ENCODE measurements around the gene PRR33.

The PRR33 gene

DNA sequence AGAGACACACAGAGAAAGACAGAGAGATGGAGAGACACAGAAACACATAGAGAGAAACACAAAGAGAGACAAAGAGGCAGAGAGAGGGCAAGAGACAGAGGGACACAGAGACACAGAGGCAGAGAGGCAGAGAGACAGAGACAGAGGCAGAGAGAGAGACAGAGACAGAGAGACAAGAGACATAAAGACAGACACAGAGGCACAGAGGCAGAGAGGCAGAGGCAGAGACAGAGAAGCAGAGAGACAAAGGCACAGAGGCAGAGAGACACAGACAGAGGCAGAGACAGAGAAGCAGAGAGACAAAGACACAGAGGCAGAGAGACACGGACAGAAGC, 46.6 kb downstream of the PRR33 start:
- TF ChIP-seq, protein P1, sequence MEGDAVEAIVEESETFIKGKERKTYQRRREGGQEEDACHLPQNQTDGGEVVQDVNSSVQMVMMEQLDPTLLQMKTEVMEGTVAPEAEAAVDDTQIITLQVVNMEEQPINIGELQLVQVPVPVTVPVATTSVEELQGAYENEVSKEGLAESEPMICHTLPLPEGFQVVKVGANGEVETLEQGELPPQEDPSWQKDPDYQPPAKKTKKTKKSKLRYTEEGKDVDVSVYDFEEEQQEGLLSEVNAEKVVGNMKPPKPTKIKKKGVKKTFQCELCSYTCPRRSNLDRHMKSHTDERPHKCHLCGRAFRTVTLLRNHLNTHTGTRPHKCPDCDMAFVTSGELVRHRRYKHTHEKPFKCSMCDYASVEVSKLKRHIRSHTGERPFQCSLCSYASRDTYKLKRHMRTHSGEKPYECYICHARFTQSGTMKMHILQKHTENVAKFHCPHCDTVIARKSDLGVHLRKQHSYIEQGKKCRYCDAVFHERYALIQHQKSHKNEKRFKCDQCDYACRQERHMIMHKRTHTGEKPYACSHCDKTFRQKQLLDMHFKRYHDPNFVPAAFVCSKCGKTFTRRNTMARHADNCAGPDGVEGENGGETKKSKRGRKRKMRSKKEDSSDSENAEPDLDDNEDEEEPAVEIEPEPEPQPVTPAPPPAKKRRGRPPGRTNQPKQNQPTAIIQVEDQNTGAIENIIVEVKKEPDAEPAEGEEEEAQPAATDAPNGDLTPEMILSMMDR (IDR thresholded peaks at IDR 0.05; ENCODE audit: low read depth, low read length): no peak
- no peak overlapping the region for H3K4me3 ChIP-seq (ENCODE audit: low read depth, low read length)
- in situ Hi-C loops (cut with HindIII; ENCODE audit: low sequenced_read_pairs): no loop called here

DNA sequence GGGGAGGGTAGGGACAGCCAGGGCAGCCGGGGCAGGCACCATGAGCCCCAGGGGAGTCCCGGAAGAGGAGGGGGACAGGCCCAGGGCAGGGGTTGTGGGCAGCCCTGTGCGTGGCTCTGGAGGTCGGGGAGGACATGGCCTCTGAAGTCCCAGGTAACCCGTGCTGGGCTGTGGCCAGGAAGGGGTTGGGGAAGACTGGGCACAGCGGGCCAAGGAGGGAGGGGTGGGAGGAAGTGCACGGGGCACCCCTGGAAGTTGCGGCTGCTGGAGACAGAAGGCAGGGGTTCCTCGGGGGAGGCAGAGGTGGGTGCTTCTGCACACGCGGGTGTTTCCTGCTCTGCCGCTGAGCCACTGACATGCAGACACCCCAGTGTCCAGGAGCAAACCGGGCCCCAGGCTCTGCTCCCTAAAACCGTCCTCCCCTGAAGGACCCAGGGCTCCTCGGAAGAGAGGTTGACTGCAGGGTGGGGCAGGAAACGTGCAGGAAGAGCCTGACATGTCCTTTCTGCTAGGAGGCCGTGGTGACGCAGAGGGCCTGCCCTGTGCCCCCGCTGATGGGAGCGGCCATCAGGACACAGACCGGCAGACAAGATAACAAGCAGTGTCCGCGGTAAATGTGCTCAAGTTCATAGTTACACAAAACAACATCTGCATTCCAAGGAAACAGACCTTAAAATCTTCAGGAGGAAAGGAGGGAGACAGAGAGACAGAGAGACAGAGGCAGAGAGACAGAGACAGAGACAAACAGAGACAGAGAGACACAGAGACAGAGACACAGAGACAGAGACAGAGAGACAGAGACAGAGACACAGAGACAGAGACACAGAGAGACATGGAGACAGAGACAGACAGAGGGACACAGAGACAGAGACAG, 47.2 kb downstream of the PRR33 start:
- TF ChIP-seq, protein P1 (IDR thresholded peaks at IDR 0.05; ENCODE audit: low read depth, low read length): no peak
- in situ Hi-C loops (cut with HindIII; ENCODE audit: low sequenced_read_pairs): no loop called here
- DNase-seq (ENCODE audit: low read depth, low spot score): peak; percentile 6
- H3K4me3 ChIP-seq (ENCODE audit: low read depth, low read length): no peak overlapping the region

More for the DNA sequence above, 46.6 kb downstream of the PRR33 start:
- DNase-seq (ENCODE audit: low read depth, low spot score): no peak

DNA sequence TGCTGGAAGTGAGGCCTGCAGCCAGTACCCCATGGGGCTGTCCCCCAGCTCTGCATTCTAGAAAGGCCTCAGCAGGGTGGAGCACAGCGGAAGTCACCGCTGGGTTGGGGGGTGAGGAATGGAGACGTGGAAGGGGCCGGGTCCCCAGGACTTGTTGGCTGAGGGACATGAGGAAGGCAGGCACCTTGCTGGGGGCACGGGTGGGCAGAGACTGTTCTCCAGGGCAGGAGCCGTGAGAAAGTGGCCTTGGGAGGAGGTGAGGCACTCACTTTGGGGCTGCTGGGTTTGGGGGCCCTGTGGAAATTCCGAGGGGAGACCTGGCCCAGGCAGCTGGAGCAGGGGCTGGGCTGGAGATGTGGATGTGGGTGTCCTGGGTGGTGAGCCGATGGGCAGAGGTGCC, 47.9 kb downstream of the PRR33 start:
- DNase-seq (ENCODE audit: low read depth, low spot score): no peak
- in situ Hi-C loops (cut with HindIII; ENCODE audit: low sequenced_read_pairs): no loop called here
- H3K4me3 ChIP-seq (ENCODE audit: low read depth, low read length): no peak overlapping the region
- TF ChIP-seq, protein P1 (IDR thresholded peaks at IDR 0.05; ENCODE audit: low read depth, low read length): no peak

DNA sequence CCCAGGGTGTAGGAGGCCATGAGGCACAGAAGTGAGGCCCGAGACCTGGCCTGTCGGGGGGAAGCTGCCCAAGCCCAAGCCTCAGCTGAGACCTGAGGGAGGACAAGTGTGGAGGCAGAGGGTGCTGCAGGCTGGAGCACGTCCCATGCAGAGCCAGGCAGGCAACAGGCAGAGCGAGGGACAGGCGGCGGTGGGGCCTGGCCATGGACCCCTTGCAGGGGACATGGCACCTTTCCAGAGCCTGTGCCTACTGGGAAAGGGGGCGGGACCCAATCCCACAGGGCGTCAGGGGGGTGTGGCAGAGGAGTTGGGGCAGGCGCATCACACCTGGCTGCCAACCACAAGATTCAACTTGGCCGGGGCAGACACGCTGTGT, 48.6 kb downstream of the PRR33 start:
- no peak overlapping the region for H3K4me3 ChIP-seq (ENCODE audit: low read depth, low read length)
- in situ Hi-C loops (cut with HindIII; ENCODE audit: low sequenced_read_pairs): no loop called here
- no peak for DNase-seq (ENCODE audit: low read depth, low spot score)
- TF ChIP-seq, protein P1 (IDR thresholded peaks at IDR 0.05; ENCODE audit: low read depth, low read length): no peak

DNA sequence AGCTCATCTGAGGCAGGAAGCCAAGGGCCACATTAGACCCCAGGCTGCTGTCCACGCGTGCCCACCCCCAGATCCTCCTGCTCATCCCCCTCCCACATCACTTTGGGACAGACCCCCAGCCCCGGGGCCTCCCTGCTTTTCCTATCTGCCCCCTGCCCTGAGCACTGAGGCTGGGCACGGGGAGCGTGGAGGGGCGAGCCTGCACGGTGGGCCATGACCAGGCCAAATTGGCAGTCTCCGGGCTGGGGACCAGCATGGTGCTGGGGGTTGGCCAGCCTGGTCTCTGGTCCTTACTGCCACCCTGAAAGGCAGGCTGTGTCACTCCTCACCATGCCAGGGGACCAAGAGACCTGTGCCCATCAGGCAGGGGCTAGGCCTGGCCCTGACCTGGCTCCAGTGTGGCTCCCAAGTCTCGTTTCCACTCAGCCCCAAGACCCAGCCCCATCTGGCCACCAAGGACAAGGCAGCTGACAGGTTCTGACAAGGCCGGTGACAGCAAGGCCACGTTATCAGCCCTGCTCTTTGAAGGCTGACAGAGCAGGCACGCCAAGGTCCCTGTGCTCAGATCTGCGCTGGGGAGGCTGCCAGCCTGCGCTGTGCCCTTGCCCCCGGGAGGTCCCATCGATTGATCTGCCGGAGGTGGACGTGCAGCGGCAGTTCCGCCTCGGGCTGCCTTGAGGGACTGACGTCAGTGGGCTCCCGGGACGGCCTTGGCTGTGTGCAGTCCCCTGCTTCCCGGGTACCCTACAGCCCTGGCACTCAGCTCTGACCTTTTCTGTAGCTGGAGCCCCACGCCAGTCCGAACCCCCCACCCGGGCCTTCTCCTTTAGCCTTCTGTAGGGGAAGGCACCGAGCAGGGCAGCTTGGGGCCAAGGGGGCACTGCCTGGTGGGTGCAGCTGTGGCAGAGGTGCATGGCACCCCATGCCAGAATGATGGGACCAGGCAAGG, 49.3 kb downstream of the PRR33 start:
- no peak overlapping the region for H3K4me3 ChIP-seq (ENCODE audit: low read depth, low read length)
- DNase-seq (ENCODE audit: low read depth, low spot score): no peak
- TF ChIP-seq, protein P1 (IDR thresholded peaks at IDR 0.05; ENCODE audit: low read depth, low read length): no peak
- in situ Hi-C loops (cut with HindIII; ENCODE audit: low sequenced_read_pairs): no loop called here

DNA sequence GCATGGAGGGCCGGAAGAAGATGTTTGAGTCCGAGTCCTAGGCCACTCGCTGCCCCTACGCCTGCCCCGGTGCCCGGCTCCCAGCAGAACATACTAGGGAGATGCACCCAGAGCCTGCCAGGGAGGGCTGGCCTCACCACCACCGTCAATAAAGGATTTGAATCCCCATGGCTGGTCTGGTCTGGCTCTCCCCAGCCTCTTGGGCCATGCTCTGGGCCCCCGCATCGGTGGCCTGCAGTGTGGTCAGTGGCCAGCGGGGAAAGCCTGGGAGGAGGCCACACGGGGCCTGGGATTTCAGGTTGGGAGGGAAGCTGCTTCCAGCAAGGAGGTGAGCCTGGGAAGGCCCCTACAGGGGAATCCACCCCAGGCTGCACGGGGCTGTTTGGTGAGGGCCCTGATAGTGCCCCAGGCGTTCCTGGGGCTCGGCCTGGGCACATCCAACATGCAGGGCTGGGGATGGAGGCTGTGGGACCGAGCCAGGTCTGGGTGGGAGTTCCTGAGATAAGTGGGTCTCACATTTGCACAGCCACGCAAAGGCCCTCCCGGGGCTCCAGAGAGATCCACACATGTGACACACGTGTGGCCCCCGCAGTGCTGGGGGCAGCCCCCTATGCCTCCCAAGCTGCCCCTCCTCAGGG, 50.1 kb downstream of the PRR33 start:
- no peak overlapping the region for H3K4me3 ChIP-seq (ENCODE audit: low read depth, low read length)
- in situ Hi-C loops (cut with HindIII; ENCODE audit: low sequenced_read_pairs): no loop called here
- no peak for DNase-seq (ENCODE audit: low read depth, low spot score)
- TF ChIP-seq, protein P1 (IDR thresholded peaks at IDR 0.05; ENCODE audit: low read depth, low read length): no peak

Measured in astrocyte of the spinal cord (primary cell).